HEK293 (cell line): ENCODE results near the gene CREBBP.

Experiments
- CTCF ChIA-PET: fragments of 350-600 bp; formaldehyde crosslinking; extraction: SDS; loops from one replicate; lab custom pipeline; 2021; ENCODE audit warnings: antibody characterized with exemption; lab: Yijun Ruan, JAX
- POLR2A ChIA-PET: fragments of 300-600 bp; formaldehyde crosslinking; extraction: SDS; loops from one replicate; lab custom pipeline; 2020; ENCODE audit warnings: antibody characterized with exemption, inconsistent platforms; lab: Yijun Ruan, JAX
- H3K27ac ChIP-seq: fragments of 200-500 bp; sonication (Bioruptor generic); 2 replicates; pipeline ENCODE4 v1.5.1; 2014; ENCODE audit warnings: low read depth, low read length, control low read depth, inconsistent platforms; ENCODE audit errors: extremely low read depth
- H3K36me3 ChIP-seq, 2 experiments: fragments of 200-500 bp in 1 of 2; sonication (Bioruptor generic) in 1 of 2; 1 replicate in 1 of 2; 2 replicates in 1 of 2; pipeline ENCODE4 v1.5.1; 2014 to 2017; ENCODE audit warnings: inconsistent platforms in 2 of 2, low read length in 2 of 2; ENCODE audit not compliant: control insufficient read depth in 2 of 2, insufficient read depth in 1 of 2
- H3K4me1 ChIP-seq: fragments of 200-500 bp; sonication (Bioruptor generic); 2 replicates; pipeline ENCODE4 v1.5.1; 2014; ENCODE audit warnings: mild to moderate bottlenecking, low read length, inconsistent platforms; ENCODE audit not compliant: control insufficient read depth, insufficient read depth
- H3K4me3 ChIP-seq: 2 replicates; pipeline ENCODE4 v1.5.1; 2011; ENCODE audit warnings: low read depth, mild to moderate bottlenecking, control low read depth, low read length, moderate library complexity
- H3K9me3 ChIP-seq: fragments of 200-500 bp; sonication (Bioruptor generic); 2 replicates; pipeline ENCODE4 v1.5.1; 2014; ENCODE audit warnings: low read depth, low read length, inconsistent platforms; ENCODE audit not compliant: control insufficient read depth, insufficient read depth
- GFI1B ChIP-seq: fragments of 450-650 bp; formaldehyde crosslinking; IDR thresholded peaks from 2 replicates; pipeline ENCODE4 v1.5.1; 2016; ENCODE audit warnings: missing biosample characterization, missing genetic modification characterization
- GLI2 ChIP-seq: fragments of 450-650 bp; formaldehyde crosslinking; IDR thresholded peaks from 2 replicates; pipeline ENCODE4; 2017; ENCODE audit warnings: missing biosample characterization, missing genetic modification characterization, low read depth, borderline replicate concordance
- GLIS1 ChIP-seq: fragments of 450-650 bp; formaldehyde crosslinking; IDR thresholded peaks from 2 replicates; pipeline ENCODE4 v1.5.1; 2016; ENCODE audit warnings: missing biosample characterization, missing genetic modification characterization
- KLF7 ChIP-seq: fragments of 450-650 bp; formaldehyde crosslinking; IDR thresholded peaks from 2 replicates; pipeline ENCODE4 v1.5.1; 2016; ENCODE audit warnings: missing biosample characterization, missing genetic modification characterization, borderline replicate concordance
- MYNN ChIP-seq: fragments of 450-650 bp; formaldehyde crosslinking; IDR thresholded peaks from 2 replicates; pipeline ENCODE4 v1.5.1; 2016; ENCODE audit warnings: missing biosample characterization, missing genetic modification characterization, borderline replicate concordance
- PRDM1 ChIP-seq: fragments of 450-650 bp; formaldehyde crosslinking; IDR thresholded peaks from 2 replicates; pipeline ENCODE4; 2016; ENCODE audit warnings: missing biosample characterization, missing genetic modification characterization
- PRDM4 ChIP-seq: fragments of 450-650 bp; formaldehyde crosslinking; IDR thresholded peaks from 2 replicates; pipeline ENCODE4 v1.5.1; 2017; ENCODE audit warnings: missing biosample characterization, missing genetic modification characterization
- REST ChIP-seq: fragments of 450-650 bp; formaldehyde crosslinking; IDR thresholded peaks from 2 replicates; pipeline ENCODE4 v1.5.1; 2016; ENCODE audit warnings: missing biosample characterization, missing genetic modification characterization
- ZNF138 ChIP-seq: fragments of 450-650 bp; formaldehyde crosslinking; IDR thresholded peaks from 2 replicates; pipeline ENCODE4 v1.5.1; 2016; ENCODE audit warnings: missing biosample characterization, missing genetic modification characterization, borderline replicate concordance
- ZNF311 ChIP-seq: fragments of 450-650 bp; formaldehyde crosslinking; IDR thresholded peaks from 2 replicates; pipeline ENCODE4 v1.5.1; 2017; ENCODE audit warnings: missing biosample characterization, missing genetic modification characterization, borderline replicate concordance
- ZNF404 ChIP-seq: fragments of 450-650 bp; formaldehyde crosslinking; IDR thresholded peaks from 2 replicates; pipeline ENCODE4 v1.5.1; 2017; ENCODE audit warnings: missing biosample characterization, missing genetic modification characterization
- ZNF423 ChIP-seq: fragments of 450-650 bp; formaldehyde crosslinking; IDR thresholded peaks from 2 replicates; pipeline ENCODE4 v1.5.1; 2016; ENCODE audit warnings: missing biosample characterization, missing genetic modification characterization
- ZNF501 ChIP-seq: fragments of 450-650 bp; formaldehyde crosslinking; IDR thresholded peaks from 2 replicates; pipeline ENCODE4 v1.5.1; 2016; ENCODE audit warnings: missing biosample characterization, missing genetic modification characterization
- ZNF596 ChIP-seq: fragments of 450-650 bp; IDR thresholded peaks from 2 replicates; pipeline ENCODE4 v1.5.0; 2018; ENCODE audit warnings: missing biosample characterization, mild to moderate bottlenecking, missing genetic modification characterization, moderate library complexity
- ZNF629 ChIP-seq: fragments of 450-650 bp; formaldehyde crosslinking; IDR thresholded peaks from 2 replicates; pipeline ENCODE4 v1.5.1; 2017; ENCODE audit warnings: missing biosample characterization, missing genetic modification characterization
- ZNF658 ChIP-seq: fragments of 450-650 bp; formaldehyde crosslinking; IDR thresholded peaks from 2 replicates; pipeline ENCODE4; 2016; ENCODE audit warnings: missing biosample characterization, missing genetic modification characterization
- ZNF791 ChIP-seq: fragments of 450-650 bp; formaldehyde crosslinking; IDR thresholded peaks from 2 replicates; pipeline ENCODE4 v1.5.1; 2016; ENCODE audit warnings: missing biosample characterization, missing genetic modification characterization
- TF ChIP-seq, protein P1 (sequence below): fragments of 450-650 bp; formaldehyde crosslinking; IDR thresholded peaks from 2 replicates; pipeline ENCODE4 v1.5.1; 2016; ENCODE audit warnings: missing biosample characterization, missing genetic modification characterization, borderline replicate concordance
- TF ChIP-seq, protein P2 (sequence below): fragments of 450-650 bp; formaldehyde crosslinking; IDR thresholded peaks from 2 replicates; pipeline ENCODE4 v1.5.1; 2016; ENCODE audit warnings: missing biosample characterization, missing genetic modification characterization
- TF ChIP-seq, protein P3 (sequence below): fragments of 450-650 bp; formaldehyde crosslinking; IDR thresholded peaks from 2 replicates; pipeline ENCODE4 v1.5.1; 2016; ENCODE audit warnings: missing biosample characterization, missing genetic modification characterization, low read depth

CREBBP gene

DNA sequence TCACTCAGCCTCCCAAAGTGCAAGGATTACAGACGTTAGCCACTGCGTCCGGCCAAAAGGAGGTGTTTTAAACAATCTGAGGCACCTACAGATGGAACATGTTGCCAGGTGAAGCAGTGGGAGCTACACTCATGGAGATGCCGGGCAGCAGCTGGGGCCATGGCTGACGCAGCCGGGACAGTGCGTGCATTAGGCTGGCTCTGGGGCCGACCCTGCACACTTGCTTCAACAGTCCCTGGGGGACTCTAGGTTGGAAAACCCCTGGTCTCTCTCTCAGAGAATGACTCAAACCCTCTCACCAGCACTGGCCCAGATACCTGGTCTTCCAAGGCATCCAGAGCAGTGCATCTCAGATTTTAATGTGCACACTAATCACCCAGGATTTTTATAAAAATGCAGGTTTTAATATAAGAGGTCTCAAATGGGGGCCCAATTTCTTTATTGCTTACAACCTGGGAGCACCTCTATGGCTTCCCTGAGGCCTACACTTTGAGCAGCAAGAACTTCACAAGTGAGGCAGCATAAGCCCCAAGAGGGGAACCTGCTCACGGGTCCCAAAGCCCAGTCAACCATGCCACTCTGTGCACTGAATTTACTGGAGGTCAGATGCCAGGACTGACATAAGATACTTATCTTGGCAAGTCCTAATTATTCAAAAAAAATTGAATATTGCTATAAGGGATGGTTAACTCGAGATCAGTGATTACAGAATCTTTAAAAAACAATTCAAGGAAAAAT is 92.4 kb downstream of the CREBBP start:
- Histone ChIP-seq H3K36me3 (peaks cover 4 to 77% of the 10 kb centered on the region in 2 experiments; a peak in 2 of 3 replicates), H3K4me1 (no peaks in the 10 kb centered on the region), H3K4me3 (no peak overlapping the region), H3K9me3 (no peaks in the 10 kb centered on the region), H3K27ac (no peak overlapping the region)
- TF ChIP-seq, protein P1, sequence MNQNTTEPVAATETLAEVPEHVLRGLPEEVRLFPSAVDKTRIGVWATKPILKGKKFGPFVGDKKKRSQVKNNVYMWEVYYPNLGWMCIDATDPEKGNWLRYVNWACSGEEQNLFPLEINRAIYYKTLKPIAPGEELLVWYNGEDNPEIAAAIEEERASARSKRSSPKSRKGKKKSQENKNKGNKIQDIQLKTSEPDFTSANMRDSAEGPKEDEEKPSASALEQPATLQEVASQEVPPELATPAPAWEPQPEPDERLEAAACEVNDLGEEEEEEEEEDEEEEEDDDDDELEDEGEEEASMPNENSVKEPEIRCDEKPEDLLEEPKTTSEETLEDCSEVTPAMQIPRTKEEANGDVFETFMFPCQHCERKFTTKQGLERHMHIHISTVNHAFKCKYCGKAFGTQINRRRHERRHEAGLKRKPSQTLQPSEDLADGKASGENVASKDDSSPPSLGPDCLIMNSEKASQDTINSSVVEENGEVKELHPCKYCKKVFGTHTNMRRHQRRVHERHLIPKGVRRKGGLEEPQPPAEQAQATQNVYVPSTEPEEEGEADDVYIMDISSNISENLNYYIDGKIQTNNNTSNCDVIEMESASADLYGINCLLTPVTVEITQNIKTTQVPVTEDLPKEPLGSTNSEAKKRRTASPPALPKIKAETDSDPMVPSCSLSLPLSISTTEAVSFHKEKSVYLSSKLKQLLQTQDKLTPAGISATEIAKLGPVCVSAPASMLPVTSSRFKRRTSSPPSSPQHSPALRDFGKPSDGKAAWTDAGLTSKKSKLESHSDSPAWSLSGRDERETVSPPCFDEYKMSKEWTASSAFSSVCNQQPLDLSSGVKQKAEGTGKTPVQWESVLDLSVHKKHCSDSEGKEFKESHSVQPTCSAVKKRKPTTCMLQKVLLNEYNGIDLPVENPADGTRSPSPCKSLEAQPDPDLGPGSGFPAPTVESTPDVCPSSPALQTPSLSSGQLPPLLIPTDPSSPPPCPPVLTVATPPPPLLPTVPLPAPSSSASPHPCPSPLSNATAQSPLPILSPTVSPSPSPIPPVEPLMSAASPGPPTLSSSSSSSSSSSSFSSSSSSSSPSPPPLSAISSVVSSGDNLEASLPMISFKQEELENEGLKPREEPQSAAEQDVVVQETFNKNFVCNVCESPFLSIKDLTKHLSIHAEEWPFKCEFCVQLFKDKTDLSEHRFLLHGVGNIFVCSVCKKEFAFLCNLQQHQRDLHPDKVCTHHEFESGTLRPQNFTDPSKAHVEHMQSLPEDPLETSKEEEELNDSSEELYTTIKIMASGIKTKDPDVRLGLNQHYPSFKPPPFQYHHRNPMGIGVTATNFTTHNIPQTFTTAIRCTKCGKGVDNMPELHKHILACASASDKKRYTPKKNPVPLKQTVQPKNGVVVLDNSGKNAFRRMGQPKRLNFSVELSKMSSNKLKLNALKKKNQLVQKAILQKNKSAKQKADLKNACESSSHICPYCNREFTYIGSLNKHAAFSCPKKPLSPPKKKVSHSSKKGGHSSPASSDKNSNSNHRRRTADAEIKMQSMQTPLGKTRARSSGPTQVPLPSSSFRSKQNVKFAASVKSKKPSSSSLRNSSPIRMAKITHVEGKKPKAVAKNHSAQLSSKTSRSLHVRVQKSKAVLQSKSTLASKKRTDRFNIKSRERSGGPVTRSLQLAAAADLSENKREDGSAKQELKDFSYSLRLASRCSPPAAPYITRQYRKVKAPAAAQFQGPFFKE (tag by site-specific recombination) = no peak
- TF ChIP-seq KLF7 (tag by site-specific recombination) = no peak
- TF ChIP-seq, protein P2, sequence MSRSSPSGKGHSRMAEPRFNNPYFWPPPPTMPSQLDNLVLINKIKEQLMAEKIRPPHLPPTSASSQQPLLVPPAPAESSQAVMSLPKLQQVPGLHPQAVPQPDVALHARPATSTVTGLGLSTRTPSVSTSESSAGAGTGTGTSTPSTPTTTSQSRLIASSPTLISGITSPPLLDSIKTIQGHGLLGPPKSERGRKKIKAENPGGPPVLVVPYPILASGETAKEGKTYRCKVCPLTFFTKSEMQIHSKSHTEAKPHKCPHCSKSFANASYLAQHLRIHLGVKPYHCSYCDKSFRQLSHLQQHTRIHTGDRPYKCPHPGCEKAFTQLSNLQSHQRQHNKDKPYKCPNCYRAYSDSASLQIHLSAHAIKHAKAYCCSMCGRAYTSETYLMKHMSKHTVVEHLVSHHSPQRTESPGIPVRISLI = no peak
- no peak for TF ChIP-seq ZNF629 (tag by site-specific recombination)
- no peak for TF ChIP-seq REST (tag by site-specific recombination)
- ChIA-PET POLR2A (no interaction called here), CTCF (no interaction called here)

- H3K4me3 ChIP-seq = no peak overlapping the region
- POLR2A ChIA-PET = no interaction called here
- no peaks in the 10 kb centered on the region for H3K4me1 ChIP-seq
- H3K9me3 ChIP-seq = no peaks in the 10 kb centered on the region
- peaks cover 4 to 77% of the 10 kb centered on the region in 2 experiments; a peak in 2 of 3 replicates for H3K36me3 ChIP-seq
- no peak overlapping the region for H3K27ac ChIP-seq
- CTCF ChIA-PET = no interaction called here
- TF ChIP-seq ZNF501 (tag by site-specific recombination) (no peak), ZNF658 (no peak), ZNF791 (no peak), ZNF423 (tag by site-specific recombination) (no peak), GLIS1 (tag by site-specific recombination) (no peak), ZNF596 (tag by site-specific recombination) (no peak), GFI1B (tag by site-specific recombination) (no peak), MYNN (tag by site-specific recombination) (no peak), GLI2 (tag by site-specific recombination) (no peak), ZNF404 (tag by site-specific recombination) (no peak), PRDM4 (tag by site-specific recombination) (no peak), ZNF138 (no peak), ZNF311 (tag by site-specific recombination) (no peak), PRDM1 (tag by site-specific recombination) (no peak)
- TF ChIP-seq, protein P3, sequence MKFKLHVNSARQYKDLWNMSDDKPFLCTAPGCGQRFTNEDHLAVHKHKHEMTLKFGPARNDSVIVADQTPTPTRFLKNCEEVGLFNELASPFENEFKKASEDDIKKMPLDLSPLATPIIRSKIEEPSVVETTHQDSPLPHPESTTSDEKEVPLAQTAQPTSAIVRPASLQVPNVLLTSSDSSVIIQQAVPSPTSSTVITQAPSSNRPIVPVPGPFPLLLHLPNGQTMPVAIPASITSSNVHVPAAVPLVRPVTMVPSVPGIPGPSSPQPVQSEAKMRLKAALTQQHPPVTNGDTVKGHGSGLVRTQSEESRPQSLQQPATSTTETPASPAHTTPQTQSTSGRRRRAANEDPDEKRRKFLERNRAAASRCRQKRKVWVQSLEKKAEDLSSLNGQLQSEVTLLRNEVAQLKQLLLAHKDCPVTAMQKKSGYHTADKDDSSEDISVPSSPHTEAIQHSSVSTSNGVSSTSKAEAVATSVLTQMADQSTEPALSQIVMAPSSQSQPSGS (tag by site-specific recombination) = no peak
Measured at GRCh38 chr16:3785413-3785812, 95.1 kb downstream of the CREBBP start.
